ENCODE measurements around the gene PRDM9.

The PRDM9 gene

GRCh38 chr5:23528677-23529076 lies 21.3 kb downstream of the PRDM9 start:
- no peak for DNase-seq

DNA sequence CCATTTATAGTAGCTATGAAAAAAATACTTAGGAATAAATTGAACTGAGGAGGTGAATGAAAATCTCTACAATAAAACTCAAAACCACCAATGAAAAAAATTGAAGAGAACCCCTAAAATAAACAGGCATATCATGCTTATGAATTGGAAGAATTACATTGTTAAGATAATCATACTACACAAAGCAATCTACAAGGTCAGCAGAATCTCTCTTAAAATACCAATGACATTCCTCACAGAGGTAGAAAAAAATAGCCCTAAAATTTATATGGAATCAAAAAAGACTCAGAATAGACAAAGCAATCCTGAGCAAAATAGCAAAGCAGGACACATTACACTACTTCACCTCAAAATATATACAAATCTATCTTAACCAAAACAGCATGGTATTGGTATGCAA lies 23.2 kb downstream of the PRDM9 start:
- DNase-seq, result no peak

DNA sequence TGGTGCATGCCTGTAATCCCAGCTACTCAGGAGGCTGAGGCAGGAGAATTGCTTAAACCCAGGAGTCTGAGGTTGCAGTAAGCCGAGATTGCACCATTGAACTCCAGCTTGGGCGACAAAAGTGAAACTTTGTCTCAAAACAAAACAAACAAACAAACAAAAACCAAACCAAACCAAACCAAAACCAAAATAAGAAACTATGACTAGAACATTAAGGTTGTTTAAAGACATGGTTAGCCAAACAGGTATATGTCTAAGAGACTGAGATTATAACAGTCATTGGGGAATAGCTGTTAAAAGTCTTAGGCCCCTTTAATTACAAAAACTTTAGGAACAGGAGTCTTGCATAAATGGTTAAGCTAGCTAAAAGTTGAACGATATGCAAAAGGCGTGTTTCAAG lies 63.6 kb downstream of the PRDM9 start:
- no peak for DNase-seq
